ENCODE results near the gene NPR3.
"Not testable (repeated sequence)": the region's sequence is repeated elsewhere in the genome, so short reads cannot be mapped to it uniquely, and the experiment has no call there.

The NPR3 gene

GRCh38 chr5:32803656-32804055, 92.5 kb downstream of the NPR3 start:
- no peak for DNase-seq (ENCODE audit: low read depth)
- no peak overlapping the region for H3K4me3 ChIP-seq (ENCODE audit: control insufficient read depth, low read depth, low read length)
- no peak for TF ChIP-seq CTCF (IDR thresholded peaks at IDR 0.05; ENCODE audit: control insufficient read depth, insufficient read depth, low read depth, low read length, missing control alignments)

GRCh38 chr5:32805462-32805861, 94.3 kb downstream of the NPR3 start:
- not testable (repeated sequence) for DNase-seq (ENCODE audit: low read depth); H3K4me3 ChIP-seq (ENCODE audit: control insufficient read depth, low read depth, low read length)

- H3K4me3 ChIP-seq (ENCODE audit: control insufficient read depth, low read depth, low read length), result no peak overlapping the region
- peak; percentile 68 for DNase-seq (ENCODE audit: low read depth)
- no peak for TF ChIP-seq CTCF (IDR thresholded peaks at IDR 0.05; ENCODE audit: control insufficient read depth, insufficient read depth, low read depth, low read length, missing control alignments)
Measured at GRCh38 chr5:32805971-32806638, 95.0 kb downstream of the NPR3 start.

- no peak overlapping the region for H3K4me3 ChIP-seq (ENCODE audit: control insufficient read depth, low read depth, low read length)
- TF ChIP-seq CTCF (IDR thresholded peaks at IDR 0.05; ENCODE audit: control insufficient read depth, insufficient read depth, low read depth, low read length, missing control alignments), result no peak
- no peak for DNase-seq (ENCODE audit: low read depth)
Measured at GRCh38 chr5:32808783-32809182, 97.7 kb downstream of the NPR3 start.

- H3K4me3 ChIP-seq (ENCODE audit: control insufficient read depth, low read depth, low read length), result no peak overlapping the region
- TF ChIP-seq CTCF (IDR thresholded peaks at IDR 0.05; ENCODE audit: control insufficient read depth, insufficient read depth, low read depth, low read length, missing control alignments), result no peak
- DNase-seq (ENCODE audit: low read depth), result peak; percentile 68
Measured at GRCh38 chr5:32810804-32811203, 99.7 kb downstream of the NPR3 start.

GRCh38 chr5:32812399-32812798, 101.3 kb downstream of the NPR3 start:
- DNase-seq (ENCODE audit: low read depth), result no peak
- H3K4me3 ChIP-seq (ENCODE audit: control insufficient read depth, low read depth, low read length), result no peak overlapping the region
- no peak for TF ChIP-seq CTCF (IDR thresholded peaks at IDR 0.05; ENCODE audit: control insufficient read depth, insufficient read depth, low read depth, low read length, missing control alignments)

GRCh38 chr5:32814141-32814540, 103.0 kb downstream of the NPR3 start:
- no peak for TF ChIP-seq CTCF (IDR thresholded peaks at IDR 0.05; ENCODE audit: control insufficient read depth, insufficient read depth, low read depth, low read length, missing control alignments)
- no peak overlapping the region for H3K4me3 ChIP-seq (ENCODE audit: control insufficient read depth, low read depth, low read length)
- no peak for DNase-seq (ENCODE audit: low read depth)
